ENCODE data around the gene MBD6.
"Not testable (repeated sequence)": the region's sequence is repeated elsewhere in the genome, so short reads cannot be mapped to it uniquely, and the experiment has no call there.

The MBD6 gene

DNA sequence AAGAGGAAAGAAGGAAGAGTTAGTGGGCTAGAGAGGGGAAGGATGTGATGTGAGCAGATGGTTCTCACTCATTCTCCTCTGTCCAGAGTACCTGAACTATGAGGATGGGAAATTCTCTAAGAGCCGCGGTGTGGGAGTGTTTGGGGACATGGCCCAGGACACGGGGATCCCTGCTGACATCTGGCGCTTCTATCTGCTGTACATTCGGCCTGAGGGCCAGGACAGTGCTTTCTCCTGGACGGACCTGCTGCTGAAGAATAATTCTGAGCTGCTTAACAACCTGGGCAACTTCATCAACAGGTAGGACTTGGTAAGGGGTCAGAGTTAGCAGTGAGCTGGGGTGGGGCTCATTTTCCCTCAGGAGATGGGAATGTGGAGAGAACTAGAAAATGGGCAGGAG lies 10.0 kb upstream of the MBD6 start:
- no peak overlapping the region for H3K27ac ChIP-seq
- H3K9me3 ChIP-seq, result no peaks in the 10 kb centered on the region
- no peak overlapping the region for H3K4me3 ChIP-seq
- TF ChIP-seq, protein P1, sequence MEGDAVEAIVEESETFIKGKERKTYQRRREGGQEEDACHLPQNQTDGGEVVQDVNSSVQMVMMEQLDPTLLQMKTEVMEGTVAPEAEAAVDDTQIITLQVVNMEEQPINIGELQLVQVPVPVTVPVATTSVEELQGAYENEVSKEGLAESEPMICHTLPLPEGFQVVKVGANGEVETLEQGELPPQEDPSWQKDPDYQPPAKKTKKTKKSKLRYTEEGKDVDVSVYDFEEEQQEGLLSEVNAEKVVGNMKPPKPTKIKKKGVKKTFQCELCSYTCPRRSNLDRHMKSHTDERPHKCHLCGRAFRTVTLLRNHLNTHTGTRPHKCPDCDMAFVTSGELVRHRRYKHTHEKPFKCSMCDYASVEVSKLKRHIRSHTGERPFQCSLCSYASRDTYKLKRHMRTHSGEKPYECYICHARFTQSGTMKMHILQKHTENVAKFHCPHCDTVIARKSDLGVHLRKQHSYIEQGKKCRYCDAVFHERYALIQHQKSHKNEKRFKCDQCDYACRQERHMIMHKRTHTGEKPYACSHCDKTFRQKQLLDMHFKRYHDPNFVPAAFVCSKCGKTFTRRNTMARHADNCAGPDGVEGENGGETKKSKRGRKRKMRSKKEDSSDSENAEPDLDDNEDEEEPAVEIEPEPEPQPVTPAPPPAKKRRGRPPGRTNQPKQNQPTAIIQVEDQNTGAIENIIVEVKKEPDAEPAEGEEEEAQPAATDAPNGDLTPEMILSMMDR (IDR thresholded peaks at IDR 0.05), result no peak
- no peaks in the 10 kb centered on the region for H3K27me3 ChIP-seq
- peaks cover 0 to 10% (median 7%) of the 10 kb centered on the region in 4 donors for H3K4me1 ChIP-seq
- DNase-seq, result no peak
- intact Hi-C loops (cut with DNase I; ENCODE audit: low total_unique reads), result no loop called here
- peaks cover 65 to 98% (median 89%) of the 10 kb centered on the region in 3 donors for H3K36me3 ChIP-seq

DNA sequence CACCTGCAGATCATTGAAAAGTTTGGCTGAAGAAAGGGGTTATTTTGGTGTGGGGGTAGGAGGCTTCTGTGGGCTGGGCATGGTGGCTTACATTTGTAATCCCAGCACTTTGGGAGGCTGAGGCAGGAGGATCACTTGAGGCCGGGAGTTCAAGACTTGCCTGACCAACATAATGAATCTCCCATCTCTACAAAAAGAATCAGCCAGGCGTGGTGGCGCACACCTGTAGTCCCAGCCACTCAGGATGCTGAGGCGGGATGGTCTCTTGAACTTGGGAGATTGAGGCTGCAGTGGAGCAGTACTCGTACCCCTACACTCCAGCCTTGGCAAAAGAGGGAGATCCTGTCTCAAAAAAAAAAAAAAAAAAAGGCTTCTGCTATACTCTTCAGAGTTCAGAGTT lies 9.4 kb upstream of the MBD6 start:
- DNase-seq, result no peak

DNA sequence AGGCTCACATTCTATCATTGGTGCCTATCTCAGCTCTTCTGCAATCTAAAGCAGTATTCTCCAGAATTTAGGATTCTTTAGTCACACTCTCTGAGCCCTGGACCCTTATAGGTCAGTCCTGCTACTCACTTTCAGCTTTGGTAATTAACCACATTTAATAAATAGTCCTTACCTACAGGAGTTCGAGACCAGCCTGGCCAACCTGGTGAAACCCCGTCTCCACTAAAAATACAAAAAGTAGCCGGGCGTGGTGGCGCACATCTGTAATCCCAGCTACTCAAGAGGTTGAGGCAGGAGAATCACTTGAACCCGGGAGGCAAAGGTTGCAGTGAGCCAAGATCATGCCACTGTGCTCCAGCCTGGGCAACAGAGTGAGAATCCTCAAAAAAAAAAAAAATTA lies 8.9 kb upstream of the MBD6 start:
- Histone ChIP-seq H3K4me1 (peaks cover 2 to 20% (median 18%) of the 10 kb centered on the region in 4 donors), H3K36me3 (peaks cover 65 to 91% (median 89%) of the 10 kb centered on the region in 3 donors)
- H3K27ac ChIP-seq; intact Hi-C loops (cut with DNase I; ENCODE audit: low total_unique reads); H3K4me3 ChIP-seq; DNase-seq; H3K9me3 ChIP-seq; H3K27me3 ChIP-seq: not testable (repeated sequence)

More for the DNA sequence above, 9.4 kb upstream of the MBD6 start:
- Histone ChIP-seq H3K27ac (no peak overlapping the region), H3K9me3 (no peaks in the 10 kb centered on the region), H3K36me3 (peaks cover 65 to 95% (median 89%) of the 10 kb centered on the region in 3 donors), H3K4me1 (peaks cover 0 to 16% (median 13%) of the 10 kb centered on the region in 4 donors), H3K27me3 (no peaks in the 10 kb centered on the region), H3K4me3 (no peak overlapping the region)
- intact Hi-C loops (cut with DNase I; ENCODE audit: low total_unique reads), result no loop called here
- TF ChIP-seq, protein P1 (IDR thresholded peaks at IDR 0.05), result no peak

DNA sequence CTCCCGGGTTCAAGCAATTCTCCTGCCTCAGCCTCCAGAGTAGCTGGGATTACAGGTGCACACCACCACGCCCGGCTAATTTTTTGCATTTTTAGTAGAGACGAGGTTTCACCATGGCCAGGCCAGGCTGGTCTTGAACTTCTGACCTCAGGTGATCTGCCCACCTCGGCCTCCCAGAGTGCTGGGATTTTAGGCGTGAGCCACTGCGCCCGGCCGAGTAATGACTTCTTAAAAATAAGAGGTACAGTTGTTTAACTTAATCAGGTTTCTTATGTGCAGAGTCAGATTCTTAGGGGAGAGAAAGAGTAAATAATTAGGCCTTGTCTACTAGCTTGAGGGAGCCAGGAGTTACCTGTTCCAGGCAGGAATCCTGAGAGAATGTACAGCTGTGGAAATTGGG lies 8.4 kb upstream of the MBD6 start:
- H3K36me3 ChIP-seq, result peaks cover 62 to 87% (median 83%) of the 10 kb centered on the region in 3 donors
- intact Hi-C loops (cut with DNase I; ENCODE audit: low total_unique reads); H3K27me3 ChIP-seq; H3K4me3 ChIP-seq; DNase-seq; H3K27ac ChIP-seq; H3K9me3 ChIP-seq: not testable (repeated sequence)
- H3K4me1 ChIP-seq, result peaks cover 4 to 26% (median 23%) of the 10 kb centered on the region in 4 donors

DNA sequence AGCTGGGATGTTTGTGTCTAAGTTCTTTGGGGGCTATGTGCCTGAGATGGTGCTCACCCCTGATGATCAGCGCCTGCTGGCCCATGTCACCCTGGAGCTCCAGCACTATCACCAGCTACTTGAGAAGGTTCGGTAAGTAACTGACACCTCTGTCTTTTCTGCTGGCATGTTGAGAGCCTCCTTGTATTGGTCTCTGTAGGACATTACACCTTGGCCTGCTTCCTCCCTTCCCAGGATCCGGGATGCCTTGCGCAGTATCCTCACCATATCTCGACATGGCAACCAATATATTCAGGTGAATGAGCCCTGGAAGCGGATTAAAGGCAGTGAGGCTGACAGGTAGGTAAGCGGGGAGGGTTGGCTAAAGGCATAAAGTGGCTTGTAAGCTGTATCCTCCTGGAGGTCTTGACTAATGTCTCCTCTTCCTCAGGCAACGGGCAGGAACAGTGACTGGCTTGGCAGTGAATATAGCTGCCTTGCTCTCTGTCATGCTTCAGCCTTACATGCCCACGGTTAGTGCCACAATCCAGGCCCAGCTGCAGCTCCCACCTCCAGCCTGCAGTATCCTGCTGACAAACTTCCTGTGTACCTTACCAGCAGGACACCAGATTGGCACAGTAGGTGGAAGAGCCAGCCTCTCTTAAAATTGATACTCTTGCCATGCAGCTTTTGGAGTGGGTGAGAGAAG lies 7.8 kb upstream of the MBD6 start:
- Histone ChIP-seq H3K27ac (no peak overlapping the region), H3K4me1 (peaks cover 4 to 30% (median 26%) of the 10 kb centered on the region in 4 donors), H3K36me3 (peaks cover 56 to 81% (median 77%) of the 10 kb centered on the region in 3 donors), H3K4me3 (no peak overlapping the region), H3K27me3 (no peaks in the 10 kb centered on the region), H3K9me3 (no peaks in the 10 kb centered on the region)
- no peak for DNase-seq
- intact Hi-C loops (cut with DNase I; ENCODE audit: low total_unique reads), result no loop called here
- TF ChIP-seq, protein P1 (IDR thresholded peaks at IDR 0.05), result no peak

DNA sequence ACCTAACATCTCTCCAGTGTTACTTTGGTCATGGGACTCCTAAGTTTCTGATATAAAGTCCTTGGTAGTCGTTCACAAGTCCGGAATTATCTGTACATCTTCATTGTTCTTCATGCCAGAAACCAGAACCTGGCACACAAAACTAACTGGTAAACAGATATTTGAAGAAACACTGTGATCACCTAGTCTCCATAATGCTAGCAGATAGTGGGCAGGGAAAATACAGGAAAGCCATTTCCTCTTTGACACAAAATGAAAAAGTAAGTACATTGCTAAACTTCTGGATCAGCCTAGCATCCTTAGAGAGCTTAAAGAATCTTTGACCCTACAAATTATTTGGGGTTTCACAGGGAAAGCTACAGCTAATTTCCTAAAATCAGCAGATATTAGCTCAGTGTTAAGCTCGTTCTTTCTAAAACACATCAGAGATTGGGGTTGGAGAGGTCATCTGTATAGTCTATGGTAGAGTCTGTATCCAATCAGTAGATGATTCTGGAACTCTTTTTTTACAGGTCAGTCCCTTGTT lies 7.2 kb upstream of the MBD6 start:
- H3K9me3 ChIP-seq, result no peaks in the 10 kb centered on the region
- intact Hi-C loops (cut with DNase I; ENCODE audit: low total_unique reads), result no loop called here
- H3K27ac ChIP-seq, result no peak overlapping the region
- no peak overlapping the region for H3K4me3 ChIP-seq
- no peak for DNase-seq
- H3K4me1 ChIP-seq, result peaks cover 4 to 30% (median 26%) of the 10 kb centered on the region in 4 donors
- no peaks in the 10 kb centered on the region for H3K27me3 ChIP-seq
- TF ChIP-seq, protein P1 (IDR thresholded peaks at IDR 0.05), result no peak
- peaks cover 54 to 75% (median 71%) of the 10 kb centered on the region in 3 donors for H3K36me3 ChIP-seq
